OCI-LY3 (cell line): ENCODE data around the gene ANKRD33.

Source experiments
- EZH2phosphoT487 ChIP-seq: fragments of 200-600 bp; shearing (Covaris generic); IDR thresholded peaks from 2 replicates; pipeline ENCODE4 v1.6.1; 2018; ENCODE audit warnings: antibody characterized with exemption, mixed run types, low read depth
- TF ChIP-seq, protein P1 (sequence below): fragments of 200-600, 300-600 bp; sonication (generic); IDR thresholded peaks from 2 replicates; pipeline ENCODE4 v1.5.1; 2014; ENCODE audit warnings: antibody characterized with exemption, low read length, low read depth

DNA sequence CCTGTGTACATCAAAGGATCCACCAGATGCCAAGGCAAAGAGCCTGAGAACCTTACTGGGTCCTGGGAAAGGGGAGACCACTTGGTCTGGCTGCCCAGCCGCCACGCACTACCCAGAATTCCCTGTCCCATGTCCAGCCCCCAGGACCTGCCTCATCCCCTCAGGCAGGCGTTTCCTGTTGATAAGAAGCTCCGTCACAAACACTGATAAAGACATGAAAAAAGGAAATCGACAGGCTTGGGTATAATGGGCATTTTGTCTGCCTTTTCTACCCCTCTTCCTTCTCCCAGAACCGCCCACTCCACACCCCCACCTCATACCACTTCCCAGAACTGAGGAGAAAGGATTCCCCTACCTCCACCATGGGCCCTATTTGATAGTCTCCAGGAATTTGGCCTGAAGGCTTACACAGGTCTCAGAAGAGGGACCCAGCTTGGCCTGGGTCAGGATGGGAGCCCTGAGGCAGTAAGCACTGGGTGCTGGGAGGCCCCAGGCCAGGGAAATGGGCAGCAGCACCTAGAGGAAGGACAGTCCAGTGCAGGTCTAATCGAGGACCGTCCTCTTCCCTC lies 38.2 kb downstream of the ANKRD33 start:
- TF ChIP-seq, protein P1, sequence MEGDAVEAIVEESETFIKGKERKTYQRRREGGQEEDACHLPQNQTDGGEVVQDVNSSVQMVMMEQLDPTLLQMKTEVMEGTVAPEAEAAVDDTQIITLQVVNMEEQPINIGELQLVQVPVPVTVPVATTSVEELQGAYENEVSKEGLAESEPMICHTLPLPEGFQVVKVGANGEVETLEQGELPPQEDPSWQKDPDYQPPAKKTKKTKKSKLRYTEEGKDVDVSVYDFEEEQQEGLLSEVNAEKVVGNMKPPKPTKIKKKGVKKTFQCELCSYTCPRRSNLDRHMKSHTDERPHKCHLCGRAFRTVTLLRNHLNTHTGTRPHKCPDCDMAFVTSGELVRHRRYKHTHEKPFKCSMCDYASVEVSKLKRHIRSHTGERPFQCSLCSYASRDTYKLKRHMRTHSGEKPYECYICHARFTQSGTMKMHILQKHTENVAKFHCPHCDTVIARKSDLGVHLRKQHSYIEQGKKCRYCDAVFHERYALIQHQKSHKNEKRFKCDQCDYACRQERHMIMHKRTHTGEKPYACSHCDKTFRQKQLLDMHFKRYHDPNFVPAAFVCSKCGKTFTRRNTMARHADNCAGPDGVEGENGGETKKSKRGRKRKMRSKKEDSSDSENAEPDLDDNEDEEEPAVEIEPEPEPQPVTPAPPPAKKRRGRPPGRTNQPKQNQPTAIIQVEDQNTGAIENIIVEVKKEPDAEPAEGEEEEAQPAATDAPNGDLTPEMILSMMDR: no peak
- TF ChIP-seq EZH2phosphoT487: no peak
